ACHN (cell line): ENCODE results near the gene SPATA6.
"Not testable (repeated sequence)": the region's sequence is repeated elsewhere in the genome, so short reads cannot be mapped to it uniquely, and the experiment has no call there.

ENCODE experiments used
- DNase-seq: peaks from one replicate; pipeline ENCODE4 v3.0.0-alpha.2; 2015
- in situ Hi-C: cut with HindIII; loops from 2 replicates; pipeline ENCODE4 v1.10.0; 2017; ENCODE audit warnings: low sequenced_read_pairs, low pct_ligation_motif_present, low pct_unique_long_range_greater_than_20kb

The SPATA6 gene

DNA sequence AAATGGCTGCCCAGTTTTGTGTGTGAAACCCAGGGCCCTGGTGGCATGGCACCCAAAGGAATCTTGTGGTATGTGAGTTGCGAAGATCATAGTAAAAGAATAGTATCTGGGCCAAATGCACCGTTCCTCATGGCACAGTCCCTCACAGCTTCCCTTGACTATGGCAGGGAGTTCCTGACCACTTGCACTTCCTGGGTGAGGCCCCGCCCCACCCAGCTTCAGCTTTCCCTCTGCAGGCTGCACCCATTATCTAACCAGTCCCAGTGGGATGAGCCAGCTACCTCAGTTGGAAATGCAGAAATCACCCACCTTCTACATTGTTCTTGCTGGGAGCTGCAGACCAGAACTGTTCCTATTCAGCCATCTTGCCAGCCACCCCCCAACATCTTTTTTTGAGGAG lies 186.5 kb downstream of the SPATA6 start:
- in situ Hi-C loops, result no loop called here
- no peak for DNase-seq

GRCh38 chr1:48284696-48285420 lies 187.1 kb downstream of the SPATA6 start:
- in situ Hi-C loops, result not testable (repeated sequence)

DNA sequence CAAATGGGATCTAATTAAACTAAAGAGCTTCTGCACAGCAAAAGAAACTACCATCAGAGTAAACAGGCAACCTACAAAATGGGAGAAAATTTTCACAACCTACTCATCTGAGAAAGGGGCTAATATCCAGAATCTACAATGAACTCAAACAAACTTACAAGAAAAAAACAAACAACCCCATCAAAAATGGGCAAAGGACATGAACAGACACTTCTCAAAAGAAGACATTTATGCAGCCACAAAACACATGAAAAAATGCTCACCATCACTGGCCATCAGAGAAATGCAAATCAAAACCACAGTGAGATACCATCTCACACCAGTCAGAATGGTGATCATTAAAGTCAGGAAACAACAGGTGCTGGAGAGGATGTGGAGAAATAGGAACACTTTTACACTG lies 189.7 kb downstream of the SPATA6 start:
- DNase-seq, in situ Hi-C loops: not testable (repeated sequence)

More at GRCh38 chr1:48284696-48285420, 187.1 kb downstream of the SPATA6 start:
- DNase-seq, result not testable (repeated sequence)

- in situ Hi-C loops, DNase-seq: not testable (repeated sequence)
Observed at GRCh38 chr1:48277437-48277836, 194.6 kb downstream of the SPATA6 start.

GRCh38 chr1:48266576-48266975 lies 205.4 kb downstream of the SPATA6 start:
- no peak for DNase-seq
- in situ Hi-C loops, result no loop called here

- no peak for DNase-seq
- in situ Hi-C loops, result no loop called here
Observed at GRCh38 chr1:48263041-48263440, 209.0 kb downstream of the SPATA6 start.

DNA sequence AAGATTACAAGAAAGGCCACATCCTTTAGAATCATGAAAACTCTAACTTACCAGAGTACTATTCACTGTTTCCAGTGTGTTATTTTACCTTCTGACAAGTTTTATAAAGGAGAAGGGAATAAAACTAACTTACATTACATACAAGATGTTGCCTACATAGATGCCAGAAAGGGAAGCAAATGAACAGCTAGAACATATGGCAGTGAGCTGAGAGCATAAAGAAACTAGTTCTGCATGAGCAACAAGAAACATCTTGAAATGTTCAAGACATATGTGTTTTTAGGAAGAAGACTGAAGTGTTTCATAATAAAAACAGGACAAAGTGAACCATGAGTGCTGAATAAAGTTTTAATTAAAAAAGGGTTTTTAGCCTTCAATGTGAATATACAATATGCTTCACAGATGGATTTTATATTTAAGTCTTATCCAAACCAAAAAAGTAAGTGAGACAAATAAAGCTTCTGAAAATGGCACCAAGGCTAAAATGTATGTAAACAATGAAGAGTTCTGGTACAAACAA lies 210.1 kb downstream of the SPATA6 start:
- no peak for DNase-seq
- in situ Hi-C loops, result no loop called here

DNA sequence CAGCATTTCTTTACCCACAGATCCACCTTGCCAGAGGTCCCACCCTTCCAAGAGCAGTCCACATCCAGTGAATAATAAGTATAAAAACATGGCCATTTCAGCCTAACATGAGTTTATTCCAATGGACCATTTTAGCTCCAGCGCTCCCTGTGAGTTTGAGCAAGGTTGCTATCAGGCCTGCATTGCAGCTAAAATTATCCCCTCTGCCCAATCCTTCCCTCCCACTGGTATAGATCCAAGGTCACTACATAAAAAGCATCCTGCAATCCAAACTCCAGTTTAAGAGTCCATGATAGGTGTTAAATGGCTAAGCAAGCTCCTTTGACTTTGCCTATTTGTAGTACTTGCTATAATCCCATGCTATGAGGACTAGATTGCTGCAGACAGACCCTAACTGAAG lies 213.9 kb downstream of the SPATA6 start:
- no peak for DNase-seq
- in situ Hi-C loops, result no loop called here

DNA sequence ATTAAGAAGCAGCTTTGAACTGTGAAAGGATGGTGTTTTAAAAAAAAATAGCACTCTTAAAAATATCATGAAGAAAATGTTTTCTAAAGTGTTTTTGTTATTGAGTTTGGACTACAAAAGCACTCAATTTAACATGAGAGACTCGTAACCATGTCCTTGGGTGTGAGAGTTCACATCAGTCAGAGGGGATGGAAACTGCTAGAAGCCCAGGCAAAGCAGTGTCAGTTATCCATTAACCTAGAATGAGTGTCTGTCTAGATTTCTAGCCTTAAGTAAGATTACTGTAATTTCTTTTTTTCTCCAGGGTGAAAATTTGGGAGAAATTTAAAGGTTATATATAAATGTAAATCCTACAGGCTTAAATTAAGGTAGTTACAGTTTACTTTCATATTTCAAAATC lies 217.8 kb downstream of the SPATA6 start:
- in situ Hi-C loops, result no loop called here
- no peak for DNase-seq

GRCh38 chr1:48251821-48252220 lies 220.2 kb downstream of the SPATA6 start:
- no peak for DNase-seq
- in situ Hi-C loops, result no loop called here

DNA sequence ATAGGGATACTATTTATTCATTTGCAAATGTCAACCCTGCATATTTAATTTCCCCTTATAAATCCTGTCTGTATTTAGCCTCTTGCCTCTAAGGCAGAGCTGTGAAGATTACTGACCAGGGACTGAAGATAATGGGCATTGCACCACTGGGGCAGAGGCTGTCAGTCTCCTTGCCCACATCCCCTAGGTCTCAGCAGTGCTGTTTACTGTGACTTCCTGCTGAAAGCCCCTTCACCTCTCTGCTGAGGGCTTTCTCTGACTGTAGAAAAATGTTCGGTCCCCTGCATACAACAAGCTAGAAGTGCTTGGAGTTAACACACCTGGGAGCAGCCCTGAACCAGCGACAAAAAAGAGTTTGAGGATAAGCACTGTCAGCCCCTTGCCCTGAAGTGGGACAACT lies 220.7 kb downstream of the SPATA6 start:
- in situ Hi-C loops, result no loop called here
- DNase-seq, result no peak

DNA sequence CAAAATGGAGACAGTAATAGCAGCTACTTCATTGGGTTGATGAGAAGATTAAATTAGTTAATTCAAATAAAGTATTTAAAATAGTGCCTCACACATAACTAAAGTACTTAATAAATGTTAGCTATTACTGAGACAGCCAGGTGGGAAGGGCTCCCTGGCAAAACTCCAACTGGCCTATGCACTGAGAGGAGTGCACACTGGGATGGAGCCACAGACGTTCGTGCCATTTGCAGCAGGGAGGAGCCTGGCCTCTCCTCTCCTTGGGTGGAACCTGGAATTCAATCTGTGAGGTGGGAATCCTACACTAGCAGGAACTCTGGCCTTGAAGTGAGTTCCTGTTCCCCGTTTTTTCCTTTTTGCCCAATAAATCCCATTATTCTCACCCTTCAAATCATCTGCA lies 221.4 kb downstream of the SPATA6 start:
- no peak for DNase-seq
- in situ Hi-C loops, result no loop called here

DNA sequence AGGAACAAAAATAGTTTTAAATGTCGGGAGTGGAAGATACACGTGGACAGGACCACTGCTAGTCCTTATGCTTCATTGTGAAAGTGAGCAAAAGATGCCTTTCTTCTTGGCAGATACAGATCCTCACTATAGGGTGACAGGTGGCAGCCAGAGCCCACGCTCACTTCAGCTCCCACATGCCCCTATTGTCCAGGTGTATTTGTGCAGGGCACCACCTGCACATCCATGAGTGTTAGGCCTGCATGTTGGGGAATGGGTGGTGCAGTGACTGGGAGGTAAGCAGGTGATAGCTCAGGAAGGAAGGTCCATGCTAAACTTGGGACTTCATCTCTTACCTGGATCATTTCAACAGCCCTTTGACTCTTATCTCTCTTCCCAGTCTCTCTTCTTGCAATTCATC lies 222.1 kb downstream of the SPATA6 start:
- in situ Hi-C loops, result no loop called here
- no peak for DNase-seq

GRCh38 chr1:48248356-48248755 lies 223.6 kb downstream of the SPATA6 start:
- no peak for DNase-seq
- in situ Hi-C loops, result no loop called here

GRCh38 chr1:48246727-48247126 lies 225.3 kb downstream of the SPATA6 start:
- no peak for DNase-seq
- in situ Hi-C loops, result no loop called here
